Measurements from ENCODE around the gene ANO9.

Gene ANO9

DNA sequence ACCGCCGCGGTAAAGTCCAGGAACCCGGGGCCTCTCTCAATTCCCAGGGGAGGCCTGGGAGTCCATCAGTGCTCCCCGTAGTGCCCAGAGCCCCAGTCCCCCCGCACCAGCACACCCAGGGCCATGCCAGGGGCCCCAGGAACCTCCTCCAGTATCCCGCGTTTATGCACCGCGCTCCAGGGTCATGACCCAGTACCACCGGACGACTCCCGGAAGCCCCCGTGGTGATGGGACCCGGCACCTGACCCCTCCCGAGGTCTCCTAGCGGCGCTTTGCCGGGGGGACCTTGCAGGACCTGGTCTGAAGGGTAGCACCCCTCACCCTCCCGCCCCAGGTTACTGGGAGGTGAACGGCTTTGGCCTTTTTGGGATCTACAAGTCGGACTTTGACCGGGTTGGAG, 61.3 kb downstream of the ANO9 start:
- DNase-seq: no peak

DNA sequence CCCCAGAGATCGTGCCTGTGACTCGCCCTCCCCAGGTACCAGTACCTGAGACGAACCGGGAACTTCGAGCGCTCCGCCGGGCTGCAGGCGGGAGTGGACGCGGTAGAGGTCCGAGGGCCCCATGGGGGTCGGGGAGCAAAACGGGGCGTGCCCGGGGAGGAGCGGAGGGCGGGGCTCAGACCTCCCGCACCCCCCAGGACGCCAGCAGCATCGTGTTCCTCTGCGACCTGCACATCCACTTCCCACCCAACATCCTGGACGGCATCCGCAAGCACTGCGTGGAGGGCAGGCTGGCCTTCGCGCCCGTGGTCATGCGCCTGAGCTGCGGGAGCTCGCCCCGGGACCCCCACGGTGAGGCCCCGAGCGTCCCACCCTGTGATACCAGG, 61.7 kb downstream of the ANO9 start:
- no peak for DNase-seq

DNA sequence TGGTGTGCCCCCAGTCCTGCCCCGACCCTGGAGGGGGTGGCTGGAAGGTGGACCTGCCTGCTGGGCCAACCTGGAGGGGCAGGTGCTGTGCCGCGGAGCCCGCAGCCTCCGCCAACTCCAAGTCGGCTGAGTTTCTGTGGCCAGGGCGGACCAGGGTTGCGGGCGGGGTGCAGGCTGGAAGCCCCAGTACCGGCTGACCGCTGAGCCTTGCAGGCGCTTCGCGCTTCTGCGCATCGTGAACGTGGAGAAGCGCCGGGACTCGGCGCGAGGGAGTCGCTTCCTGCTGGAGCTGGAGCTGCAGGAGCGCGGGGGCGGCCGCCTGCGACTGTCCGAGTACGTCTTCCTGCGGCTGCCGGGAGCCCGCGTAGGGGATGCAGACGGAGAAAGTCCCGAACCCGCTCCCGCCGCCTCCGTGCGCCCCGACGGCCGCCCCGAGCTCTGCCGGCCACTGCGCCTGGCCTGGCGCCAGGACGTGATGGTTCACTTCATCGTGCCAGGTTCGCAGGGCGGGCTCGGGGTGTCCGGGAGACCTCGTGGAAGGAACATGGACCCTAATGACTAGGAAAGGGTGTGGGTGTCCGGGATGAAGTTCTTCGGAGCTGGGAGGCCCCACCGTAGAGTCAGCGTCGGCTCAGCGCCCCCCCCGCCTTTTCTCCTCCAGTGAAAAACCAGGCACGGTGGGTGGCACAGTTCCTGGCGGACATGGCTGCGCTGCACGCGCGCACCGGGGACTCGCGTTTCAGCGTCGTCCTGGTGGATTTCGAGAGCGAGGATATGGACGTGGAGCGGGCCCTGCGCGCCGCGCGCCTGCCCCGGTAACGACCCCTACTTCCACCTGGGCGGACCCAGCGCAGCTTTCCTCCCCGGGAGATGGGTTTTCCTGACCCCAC, 62.4 kb downstream of the ANO9 start:
- DNase-seq: no peak

DNA sequence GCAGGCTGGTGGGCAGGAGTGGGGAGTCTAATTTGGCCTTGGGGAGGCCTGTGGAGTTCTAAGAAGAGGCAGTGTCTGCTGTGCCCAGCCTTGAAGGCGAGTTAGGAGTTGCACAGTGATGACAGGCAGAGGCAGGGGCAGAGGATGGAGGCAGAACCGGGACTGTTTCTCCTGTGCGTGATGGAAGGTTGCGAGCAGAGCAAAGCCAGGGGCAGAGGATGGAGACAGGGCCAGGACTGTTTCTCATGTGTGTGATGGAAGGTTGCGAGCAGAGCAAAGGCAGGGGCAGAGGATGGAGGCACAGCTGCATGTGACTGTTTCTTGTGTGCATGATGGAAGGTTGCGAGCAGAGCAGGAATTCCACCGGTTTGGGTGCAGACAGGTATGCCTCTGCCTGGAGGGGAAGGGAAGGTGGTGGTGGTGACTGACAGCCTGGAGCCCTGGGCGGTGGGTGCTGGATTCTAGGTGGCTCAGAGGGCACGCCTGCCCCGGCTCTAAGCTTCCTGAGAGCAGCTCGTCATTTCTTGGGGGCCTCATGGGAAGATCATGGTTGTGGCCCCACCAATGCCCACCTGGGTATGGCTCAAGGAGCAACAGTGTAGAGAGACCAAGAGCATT, 63.8 kb downstream of the ANO9 start:
- no peak for DNase-seq

DNA sequence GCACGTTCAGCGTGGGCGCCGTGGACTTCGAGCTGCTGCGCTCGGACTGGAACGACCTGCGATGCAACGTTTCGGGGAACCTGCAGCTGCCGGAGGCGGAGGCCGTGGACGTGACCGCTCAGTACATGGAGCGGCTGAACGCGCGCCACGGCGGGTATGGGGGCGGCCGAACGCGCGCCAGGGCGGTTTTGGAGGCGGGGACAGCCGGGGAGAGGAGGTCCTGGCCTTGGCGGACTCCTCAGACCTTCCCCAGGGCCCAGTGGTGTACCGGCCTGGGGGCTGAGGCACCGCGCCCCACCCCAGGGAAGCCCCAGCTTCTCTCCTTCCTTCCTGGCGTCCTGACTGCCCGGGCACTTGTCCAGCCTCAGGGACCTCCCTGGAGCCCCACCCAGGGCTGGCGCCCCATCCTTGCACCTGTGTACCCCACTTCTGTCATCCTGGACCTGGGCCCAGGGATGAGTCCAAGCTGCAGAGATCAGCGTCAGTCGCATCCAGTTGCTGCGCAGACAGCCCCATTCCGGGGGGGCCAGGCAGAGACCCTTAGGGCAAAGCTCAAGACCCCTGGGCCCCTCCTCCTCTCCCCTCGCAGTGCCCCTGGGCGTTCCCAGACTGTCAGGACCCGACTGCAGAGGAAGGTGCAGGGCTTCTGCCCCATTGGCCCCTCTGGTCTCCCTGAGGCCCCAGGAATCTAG, 64.5 kb downstream of the ANO9 start:
- no peak for DNase-seq

DNA sequence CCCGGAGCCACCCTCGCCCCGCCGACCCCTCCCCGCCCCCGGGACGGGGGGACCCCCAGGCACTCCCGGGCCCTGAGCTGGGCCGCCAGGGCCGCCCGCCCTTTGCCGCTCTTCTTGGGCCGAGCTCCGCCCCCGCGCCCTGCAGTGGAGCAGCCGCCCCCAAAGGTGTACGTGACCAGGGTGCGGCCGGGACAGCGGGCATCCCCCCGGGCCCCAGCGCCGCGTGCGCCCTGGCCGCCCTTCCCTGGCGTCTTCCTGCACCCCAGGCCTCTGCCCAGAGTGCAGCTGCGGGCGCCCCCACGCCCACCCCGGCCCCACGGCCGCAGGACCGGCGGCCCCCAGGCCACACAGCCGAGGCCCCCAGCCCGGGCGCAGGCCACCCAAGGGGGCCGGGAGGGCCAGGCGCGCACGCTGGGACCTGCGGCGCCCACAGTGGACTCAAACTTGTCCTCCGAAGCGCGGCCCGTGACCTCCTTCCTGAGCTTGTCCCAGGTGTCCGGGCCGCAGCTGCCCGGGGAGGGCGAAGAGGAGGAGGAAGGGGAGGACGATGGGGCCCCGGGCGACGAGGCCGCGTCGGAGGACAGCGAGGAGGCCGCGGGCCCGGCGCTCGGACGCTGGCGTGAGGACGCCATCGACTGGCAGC, 65.2 kb downstream of the ANO9 start:
- DNase-seq: no peak

DNA sequence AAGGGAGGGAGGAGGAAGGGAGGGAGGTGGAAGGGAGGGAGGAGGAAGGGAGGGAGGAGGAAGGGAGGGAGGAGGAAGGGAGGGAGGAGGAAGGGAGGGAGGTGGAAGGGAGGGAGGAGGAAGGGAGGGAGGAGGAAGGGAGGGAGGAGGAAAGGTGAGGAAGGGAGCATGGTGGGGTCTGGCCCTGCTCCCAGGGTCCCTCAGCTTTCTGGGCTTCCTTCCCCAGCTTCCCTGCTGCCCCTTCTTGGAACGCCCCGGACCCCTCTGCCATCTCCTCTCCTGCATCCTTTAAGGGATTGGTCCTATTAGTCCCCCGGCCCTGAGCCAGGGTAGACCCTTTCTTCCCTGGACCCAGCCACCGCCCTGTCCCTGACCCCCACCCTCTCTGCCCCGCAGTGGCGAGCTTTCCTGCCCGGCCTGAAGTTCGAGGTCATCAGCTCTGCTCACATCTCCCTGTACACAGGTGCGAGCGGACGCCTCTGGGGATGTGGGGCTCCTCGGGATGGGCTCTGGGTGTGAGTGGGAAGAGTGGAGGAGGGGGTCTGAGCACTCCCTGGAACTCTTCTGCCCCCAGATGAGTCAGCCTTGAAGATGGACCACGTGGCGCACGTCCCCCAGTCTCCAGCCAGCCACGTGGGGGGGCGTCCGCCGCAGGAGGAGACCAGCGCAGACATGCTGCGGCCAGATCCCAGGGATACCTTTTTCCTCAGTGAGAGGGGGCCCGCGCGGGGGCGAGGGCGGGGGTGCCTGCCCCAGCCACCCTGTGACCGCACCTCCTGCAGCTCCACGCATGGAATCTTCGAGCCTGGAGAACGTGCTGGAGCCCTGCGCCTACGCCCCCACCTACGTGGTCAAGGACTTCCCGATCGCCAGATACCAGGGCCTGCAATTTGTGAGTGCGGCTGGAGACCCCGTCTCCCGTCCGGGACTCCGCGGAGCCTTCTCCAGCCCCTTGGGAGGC, 66.5 kb downstream of the ANO9 start:
- no peak for DNase-seq

DNA sequence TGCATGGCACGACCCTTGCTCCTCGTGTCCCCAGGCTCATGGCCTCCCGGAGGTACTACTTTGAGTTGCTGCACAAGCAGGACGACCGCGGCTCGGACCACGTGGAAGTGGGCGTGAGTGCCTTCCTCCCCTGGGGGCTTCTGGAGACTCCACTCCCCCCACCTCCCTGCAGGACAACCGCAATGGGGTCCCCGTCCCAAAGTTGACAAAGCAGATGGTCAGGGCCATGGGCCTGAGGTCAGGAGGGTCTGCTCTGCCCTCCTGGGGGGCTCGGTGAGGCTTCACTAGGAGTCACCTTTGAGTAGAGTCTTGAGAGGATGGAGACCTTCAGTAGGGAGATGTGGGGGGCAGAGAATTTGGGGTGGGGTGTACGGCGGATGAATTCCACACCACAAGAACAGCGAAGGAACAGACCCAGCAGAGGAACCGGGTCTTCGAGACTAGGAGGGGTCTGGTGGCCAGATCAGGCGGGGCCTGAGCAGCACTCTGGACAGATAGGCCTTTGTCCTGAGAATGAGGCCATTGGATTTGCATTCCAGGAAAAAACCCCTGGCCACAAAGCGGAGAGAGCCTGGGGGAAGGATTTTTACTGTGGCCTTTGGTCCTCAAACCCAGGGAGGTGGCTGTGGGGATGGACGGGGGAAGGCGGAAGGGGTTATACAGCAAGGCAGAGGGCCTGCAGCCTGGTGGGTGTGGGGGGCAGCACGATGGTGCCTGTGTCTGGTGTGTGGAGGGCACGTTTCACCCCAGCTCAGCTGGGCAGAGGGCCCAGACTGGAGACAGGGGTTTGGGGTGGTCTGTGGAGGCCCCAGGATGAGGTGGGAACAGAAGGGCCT, 67.9 kb downstream of the ANO9 start:
- no peak for DNase-seq

DNA sequence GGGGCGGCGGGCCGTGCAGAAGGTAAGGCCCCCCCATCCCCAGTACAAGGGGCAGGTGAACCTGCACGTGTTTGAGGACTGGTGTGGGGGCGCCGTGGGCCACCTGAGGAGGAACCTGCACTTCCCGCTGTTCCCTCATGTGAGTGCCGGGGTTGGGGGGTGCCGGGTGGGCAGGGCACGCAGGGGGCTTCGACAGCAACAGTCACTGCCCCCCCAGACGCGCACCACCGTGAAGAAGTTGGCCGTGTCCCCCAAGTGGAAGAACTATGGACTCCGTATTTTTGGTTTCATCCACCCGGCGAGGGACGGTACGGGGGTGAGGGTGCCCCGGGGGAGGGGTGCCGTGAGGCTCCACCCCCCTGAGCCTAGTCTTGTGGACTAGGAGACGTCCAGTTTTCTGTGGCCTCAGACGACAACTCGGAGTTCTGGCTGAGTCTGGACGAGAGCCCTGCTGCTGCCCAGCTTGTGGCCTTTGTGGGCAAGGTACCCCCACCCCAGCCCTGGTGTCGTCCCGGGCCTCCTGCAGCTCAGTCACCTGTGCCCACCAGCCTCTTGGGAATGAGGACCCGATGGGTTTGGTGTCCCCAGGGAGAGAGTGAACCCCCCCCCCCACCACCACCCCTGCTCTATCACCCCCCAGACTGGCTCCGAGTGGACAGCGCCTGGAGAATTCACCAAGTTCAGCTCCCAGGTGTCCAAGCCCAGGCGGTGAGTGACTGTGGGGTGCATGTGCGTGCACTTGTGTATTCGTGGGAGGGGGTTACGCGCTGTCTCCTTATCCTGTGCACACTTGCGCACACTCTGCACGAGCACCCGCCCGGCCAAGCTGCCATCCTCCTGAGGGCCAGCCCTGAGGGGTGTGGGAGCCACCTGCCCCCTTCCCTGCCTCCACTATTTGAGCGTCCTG, 68.7 kb downstream of the ANO9 start:
- no peak for DNase-seq

DNA sequence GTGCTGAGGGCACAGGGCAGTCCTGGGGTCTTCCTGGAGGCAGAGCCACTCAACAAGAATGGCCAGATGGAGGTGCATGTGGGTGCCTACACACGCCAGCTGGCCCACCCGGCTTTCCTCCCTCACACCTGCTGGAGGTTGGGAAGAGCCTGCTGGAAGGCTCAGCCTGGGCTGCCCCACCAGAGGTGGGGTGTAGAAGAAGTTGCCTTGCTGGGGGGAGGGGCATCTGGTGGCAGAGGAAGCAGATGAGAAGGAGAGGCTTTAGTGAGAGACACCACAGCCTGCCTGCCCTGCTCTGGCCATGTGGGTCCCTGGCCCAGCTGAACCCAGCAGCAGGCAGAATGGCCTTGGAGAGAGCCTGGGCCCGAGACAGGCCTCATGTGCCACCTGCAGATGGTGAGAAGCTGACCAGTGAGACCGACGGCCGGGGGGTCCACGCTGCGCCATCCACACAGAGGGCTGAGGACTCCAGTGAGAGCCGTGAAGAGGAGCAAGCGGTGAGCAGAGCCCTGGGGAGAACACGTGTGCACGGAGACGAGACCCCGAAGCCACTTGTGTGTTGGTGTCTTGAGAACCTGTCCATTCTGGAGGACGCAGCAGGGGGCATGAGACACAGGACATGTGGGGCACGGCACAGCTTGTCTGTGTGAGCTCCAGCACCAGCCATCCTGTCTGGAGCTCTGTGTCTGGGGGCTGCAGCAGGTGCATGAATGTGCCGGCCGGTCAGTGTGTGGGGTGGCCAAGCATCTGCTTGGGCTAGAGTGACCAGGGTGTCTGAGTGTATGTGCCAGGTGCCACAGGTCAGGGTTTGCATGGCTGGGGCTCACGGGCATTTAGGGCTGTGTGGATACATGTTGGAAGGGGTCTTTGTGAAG, 69.9 kb downstream of the ANO9 start:
- DNase-seq: no peak

DNA sequence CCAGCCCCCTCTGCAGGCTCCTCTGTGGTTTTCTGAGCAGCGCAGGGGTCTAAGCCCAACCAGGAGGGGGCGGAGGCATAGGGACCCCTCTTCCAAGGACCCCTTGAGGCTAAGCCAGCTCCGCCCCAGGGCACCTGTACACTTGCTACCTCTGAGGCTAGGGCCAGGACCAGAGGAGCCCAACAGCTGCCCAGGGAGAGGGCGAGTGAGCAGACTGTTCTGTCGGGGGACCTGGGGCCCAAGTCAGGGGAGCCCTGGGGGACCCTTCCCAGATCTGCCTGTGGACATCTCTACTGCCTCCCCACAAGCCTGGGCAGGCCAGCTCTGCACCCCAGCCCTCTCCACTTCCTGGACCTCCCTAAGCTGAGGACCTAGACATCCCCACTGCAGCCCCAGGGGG, 70.8 kb downstream of the ANO9 start:
- DNase-seq: no peak

DNA sequence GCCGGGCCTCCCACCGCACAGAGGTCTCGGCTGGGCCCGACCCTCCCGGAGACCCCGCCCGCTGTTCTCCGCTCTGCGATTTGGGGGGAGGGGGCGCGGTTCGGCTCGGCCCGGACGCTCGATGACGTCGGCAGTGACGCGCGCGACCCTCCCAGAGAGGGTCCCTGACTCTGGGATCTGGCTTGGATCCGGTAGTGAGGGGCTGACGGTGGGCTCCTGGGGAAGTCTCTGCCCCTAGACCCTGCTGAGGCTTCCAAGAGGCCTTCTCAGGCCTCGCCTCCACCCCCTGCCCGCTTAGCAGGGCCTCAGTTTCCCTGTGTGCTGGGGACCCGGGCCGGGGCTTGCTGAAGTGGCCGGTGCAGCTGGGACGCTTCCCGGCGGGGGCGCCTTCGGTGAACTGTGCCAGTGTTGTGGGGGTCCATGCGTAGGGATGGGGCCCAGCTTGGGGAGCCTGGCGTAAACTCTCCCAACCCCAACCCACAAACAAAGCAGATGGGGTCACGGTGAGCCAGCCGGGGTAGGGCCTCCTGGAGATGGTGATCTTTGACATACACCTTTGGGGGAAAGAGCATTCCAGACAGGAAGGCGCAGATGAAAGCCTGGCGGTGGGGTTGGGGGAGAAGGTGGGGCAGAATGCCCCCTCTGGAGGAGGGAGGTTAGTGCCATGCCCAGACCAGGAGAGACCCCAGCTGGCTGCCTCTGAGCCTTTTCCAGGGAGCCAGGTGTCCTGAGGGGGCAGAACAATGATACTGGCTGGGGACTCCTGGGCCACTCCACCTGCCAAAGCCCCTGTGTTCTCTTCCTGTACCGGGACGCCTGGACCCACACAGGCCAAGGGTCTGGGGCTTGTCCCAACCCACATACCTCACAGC, 71.5 kb downstream of the ANO9 start:
- DNase-seq: no peak

DNA sequence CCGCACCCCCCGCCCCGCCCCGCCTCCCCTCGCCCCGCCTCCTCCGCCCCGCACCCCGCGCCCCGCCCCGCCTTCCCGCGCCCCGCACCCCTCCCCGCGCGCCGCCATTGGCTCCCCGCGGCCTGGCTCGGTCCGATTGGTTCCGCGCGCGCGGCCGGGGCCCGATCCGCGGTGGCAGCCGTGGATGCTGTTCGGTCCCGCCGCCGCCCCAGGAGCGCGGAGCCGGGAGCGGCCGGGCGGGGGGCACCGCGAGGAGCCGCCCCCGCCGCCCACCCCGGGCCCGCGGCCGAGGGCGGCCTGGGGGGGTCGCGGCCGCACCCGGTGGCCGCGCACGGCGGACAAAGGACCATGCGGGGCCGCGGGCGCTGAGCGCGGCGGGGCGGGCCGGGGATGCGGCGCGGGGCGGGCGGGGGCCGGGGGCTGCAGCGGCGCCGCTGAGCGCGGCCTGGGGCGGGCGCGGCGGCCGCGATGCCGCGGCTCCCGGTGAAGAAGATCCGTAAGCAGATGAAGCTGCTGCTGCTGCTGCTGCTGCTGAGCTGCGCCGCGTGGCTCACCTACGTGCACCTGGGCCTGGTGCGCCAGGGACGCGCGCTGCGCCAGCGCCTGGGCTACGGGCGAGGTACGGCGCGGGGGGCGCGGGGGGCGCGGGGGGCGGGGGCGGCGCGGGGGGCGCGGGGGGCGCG, 72.3 kb downstream of the ANO9 start, which contains the start of gene B4GALNT4:
Gene B4GALNT4, plus strand, starts transcription at position 164 of the 683 bp plus-strand sequence. Its CDS starts 305 bp downstream, at position 469.
- peak; percentile 43 for DNase-seq

DNA sequence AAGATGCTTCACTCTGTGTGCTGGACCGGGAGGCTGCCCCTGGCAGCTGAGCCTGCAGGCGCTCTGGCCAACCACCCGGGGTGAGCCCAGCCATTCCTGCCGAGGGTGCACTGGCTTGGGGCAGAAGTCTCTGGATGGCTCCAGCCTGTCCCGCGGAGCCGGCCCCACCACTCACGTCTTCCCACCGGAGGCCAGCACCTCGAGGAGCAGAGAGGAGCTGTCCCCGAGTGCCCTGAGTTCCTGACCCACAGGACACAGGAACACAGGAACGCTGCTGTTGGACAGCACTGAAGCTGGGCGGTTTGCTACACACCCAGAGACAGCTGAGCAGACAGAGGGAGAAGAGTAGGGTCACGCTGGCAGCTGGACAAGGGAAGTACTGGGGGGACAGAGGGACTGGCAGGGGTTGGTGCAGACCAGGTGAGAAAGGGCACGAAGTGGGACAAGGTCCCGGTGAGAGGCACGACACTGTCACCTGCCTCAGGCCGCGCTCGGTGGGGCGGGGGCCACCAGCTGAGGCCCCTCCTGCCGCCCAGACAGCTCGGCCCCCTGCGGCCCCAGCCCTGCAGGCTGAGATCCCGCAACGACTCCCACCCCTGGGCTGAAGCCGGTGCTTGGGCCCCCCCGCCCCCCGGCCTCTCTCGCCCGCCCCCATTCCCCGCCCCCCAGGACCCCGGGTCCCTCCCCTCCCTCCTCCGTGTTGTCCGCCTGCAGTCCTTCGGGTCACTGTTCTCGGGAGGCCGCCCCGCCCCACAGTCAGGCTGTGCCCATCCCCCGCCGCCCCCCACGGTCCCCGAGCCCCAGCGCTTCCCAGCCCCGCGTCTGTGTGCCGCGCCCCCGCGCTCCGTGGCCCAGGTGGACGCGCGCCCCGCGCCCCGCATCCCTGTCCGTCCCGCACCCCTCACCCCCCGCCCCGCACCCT, 73.1 kb downstream of the ANO9 start:
- no peak for DNase-seq

DNA sequence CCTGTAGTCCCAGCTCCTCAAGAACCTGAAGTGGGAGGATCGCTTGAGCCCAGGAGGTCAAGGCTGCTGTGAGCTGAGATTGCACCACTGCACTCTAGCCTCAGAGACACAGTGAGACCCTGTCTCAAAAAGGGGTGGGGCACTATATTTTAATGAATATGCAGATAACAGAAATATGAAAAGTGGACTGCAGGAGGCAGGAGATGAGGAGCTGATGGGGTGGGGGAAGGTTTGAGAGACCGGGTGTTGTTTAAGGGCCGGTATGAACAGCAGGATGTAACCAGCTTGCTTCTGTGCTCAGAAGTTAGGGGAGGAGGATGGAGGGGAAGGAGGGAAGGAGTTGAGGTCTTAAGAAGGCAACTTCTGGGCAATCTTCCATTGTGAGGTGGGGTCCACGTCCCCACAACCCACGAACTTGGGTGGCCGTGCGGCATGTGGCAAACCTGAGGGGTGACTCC, 73.8 kb downstream of the ANO9 start:
- DNase-seq: no peak

All from NCI-H2227 treated with DMSO at 0.1 percent for 48 hours (cell line).